ENCODE measurements around the gene RHCG. TPM values are rescaled to one million over a fixed set of nuclear protein-coding genes. Genes with fewer than 3 reads are reported as not detected.
A peak's percentile ranks its signal among the peaks of the same experiment; 100 is the strongest.
"Not testable (repeated sequence)": the region's sequence is repeated elsewhere in the genome, so short reads cannot be mapped to it uniquely, and the experiment has no call there.

The RHCG gene
- total and polyA plus RNA-seq, 3 donors from 2014 or later, result 0.62 to 2.0 (median 1.4) TPM

GRCh38 chr15:89477411-89478242 lies 18.8 kb downstream of the RHCG start:
- Histone ChIP-seq H3K4me3 (no peak overlapping the region), H3K4me1 (no peaks in the 10 kb centered on the region), H3K9me3 (no peaks in the 10 kb centered on the region), H3K36me3 (ENCODE audit: low read depth, missing control alignments) (no peaks in the 10 kb centered on the region), H3K27ac (no peak overlapping the region), H3K27me3 (no peaks in the 10 kb centered on the region)
- intact Hi-C loops (cut with DNase I; ENCODE audit: low total_unique reads), result no loop called here
- no peak for TF ChIP-seq POLR2A (IDR thresholded peaks at IDR 0.05)
- TF ChIP-seq CTCF (IDR thresholded peaks at IDR 0.05), result no peak
- no peak for DNase-seq
- WGBS, 2 donors, result 85 to 93% methylated on average over 18 to 22 of the region's 22 CpGs

- intact Hi-C loops (cut with DNase I; ENCODE audit: low total_unique reads), result no loop called here
- Histone ChIP-seq H3K9me3 (no peaks in the 10 kb centered on the region), H3K4me3 (no peak overlapping the region), H3K4me1 (no peaks in the 10 kb centered on the region), H3K36me3 (ENCODE audit: low read depth, missing control alignments) (no peaks in the 10 kb centered on the region), H3K27ac (no peak overlapping the region), H3K27me3 (no peaks in the 10 kb centered on the region)
- DNase-seq, result no peak
- TF ChIP-seq CTCF (IDR thresholded peaks at IDR 0.05) (no peak), POLR2A (IDR thresholded peaks at IDR 0.05) (no peak)
- WGBS, 2 donors, result 52 to 57% methylated on average over 6 of the region's 6 CpGs
Observed at GRCh38 chr15:89475661-89476060, 20.7 kb downstream of the RHCG start.

GRCh38 chr15:89472785-89473256 lies 23.6 kb downstream of the RHCG start:
- Histone ChIP-seq H3K4me1 (no peaks in the 10 kb centered on the region), H3K27me3 (no peaks in the 10 kb centered on the region), H3K27ac (no peak overlapping the region), H3K4me3 (no peak overlapping the region), H3K36me3 (ENCODE audit: low read depth, missing control alignments) (no peaks in the 10 kb centered on the region), H3K9me3 (no peaks in the 10 kb centered on the region)
- intact Hi-C loops (cut with DNase I; ENCODE audit: low total_unique reads), result no loop called here
- no peak for TF ChIP-seq POLR2A (IDR thresholded peaks at IDR 0.05)
- peak in 2 of 3 experiments; percentile 37 to 39 for TF ChIP-seq CTCF (IDR thresholded peaks at IDR 0.05)
- 37 to 38% methylated on average over 7 of the region's 7 CpGs for WGBS, 2 donors
- DNase-seq, result peak; percentile 48

GRCh38 chr15:89469426-89470096 lies 26.8 kb downstream of the RHCG start:
- WGBS, 2 donors, result 45% methylated on average over 10 to 15 of the region's 15 CpGs
- Histone ChIP-seq H3K27ac (no peak overlapping the region), H3K4me1 (no peaks in the 10 kb centered on the region), H3K27me3 (no peaks in the 10 kb centered on the region), H3K9me3 (no peaks in the 10 kb centered on the region), H3K36me3 (ENCODE audit: low read depth, missing control alignments) (no peaks in the 10 kb centered on the region), H3K4me3 (peak overlapping the region in 1 of 2 donors; percentile 29)
- no peak for DNase-seq
- intact Hi-C loops (cut with DNase I; ENCODE audit: low total_unique reads), result no loop called here
- TF ChIP-seq CTCF (IDR thresholded peaks at IDR 0.05), result no peak
- TF ChIP-seq POLR2A (IDR thresholded peaks at IDR 0.05), result no peak

GRCh38 chr15:89468813-89469212 lies 27.6 kb downstream of the RHCG start:
- H3K27ac ChIP-seq; H3K4me1 ChIP-seq; H3K9me3 ChIP-seq; H3K36me3 ChIP-seq (ENCODE audit: low read depth, missing control alignments); H3K4me3 ChIP-seq; intact Hi-C loops (cut with DNase I; ENCODE audit: low total_unique reads); DNase-seq; H3K27me3 ChIP-seq: not testable (repeated sequence)
- 10 to 11% methylated on average over 1 of the region's 1 CpG for WGBS, 2 donors
